HAP-1 (cell line): ENCODE measurements around the gene SOAT2.
A peak's percentile ranks its signal among the peaks of the same experiment; 100 is the strongest.

ENCODE experiments used
- DNase-seq, 2 experiments: peaks; one replicate each; pipeline ENCODE4 v3.0.0-alpha.2; 2016 to 2020; ENCODE audit warnings: low spot score in 2 of 2
- H3K27me3 ChIP-seq: fragments of 250-450 bp; sonication (Bioruptor Pico); 2 replicates; pipeline ENCODE4 v1.5.1; 2020; ENCODE audit warnings: low read depth, mild to moderate bottlenecking, moderate library complexity
- H3K36me3 ChIP-seq: fragments of 250-450 bp; sonication (Bioruptor Pico); replicated peaks from 2 replicates; pipeline ENCODE4 v1.5.1; 2020; ENCODE audit warnings: mild to moderate bottlenecking
- H3K4me1 ChIP-seq: fragments of 250-450 bp; sonication (Bioruptor Pico); 2 replicates; pipeline ENCODE4 v1.5.1; 2020; ENCODE audit warnings: mild to moderate bottlenecking
- H3K4me3 ChIP-seq: fragments of 250-450 bp; sonication (Bioruptor Pico); 2 replicates; pipeline ENCODE4 v1.5.1; 2020; ENCODE audit warnings: mild to moderate bottlenecking, moderate library complexity
- H3K9me3 ChIP-seq: fragments of 250-450 bp; sonication (Bioruptor Pico); 2 replicates; pipeline ENCODE4 v1.5.1; 2020; ENCODE audit warnings: mild to moderate bottlenecking, moderate library complexity
- in situ Hi-C: fragments of 300-500 bp; cut with MboI; formaldehyde crosslinking; loops from 3 replicates; pipeline ENCODE4 v1.14.3; 2020; ENCODE audit warnings: low sequenced_read_pairs, inconsistent platforms, mixed read lengths

The SOAT2 gene

GRCh38 chr12:53115112-53115890 is 12.0 kb downstream of the SOAT2 start:
- in situ Hi-C loops: no loop called here
- Histone ChIP-seq H3K4me3 (no peak overlapping the region), H3K36me3 (no peaks in the 10 kb centered on the region), H3K9me3 (peaks cover 2% of the 10 kb centered on the region; the same call in 1 of the 2 replicates), H3K4me1 (no peaks in the 10 kb centered on the region), H3K27me3 (no peaks in the 10 kb centered on the region; the same call in 1 of the 2 replicates)
- peak in 1 of 2 experiments; percentile 28 for DNase-seq

- H3K36me3 ChIP-seq: no peaks in the 10 kb centered on the region
- H3K27me3 ChIP-seq: no peaks in the 10 kb centered on the region
- in situ Hi-C loops: no loop called here
- H3K9me3 ChIP-seq: no peaks in the 10 kb centered on the region
- H3K4me1 ChIP-seq: no peaks in the 10 kb centered on the region
- no peak overlapping the region for H3K4me3 ChIP-seq
- DNase-seq: no peak
Measured at GRCh38 chr12:53115891-53116648, 12.8 kb downstream of the SOAT2 start.

GRCh38 chr12:53118751-53119300 is 15.5 kb downstream of the SOAT2 start:
- Histone ChIP-seq H3K27me3 (no peaks in the 10 kb centered on the region), H3K9me3 (no peaks in the 10 kb centered on the region), H3K4me1 (no peaks in the 10 kb centered on the region), H3K36me3 (no peaks in the 10 kb centered on the region), H3K4me3 (no peak overlapping the region)
- DNase-seq: no peak
- in situ Hi-C loops: no loop called here

GRCh38 chr12:53120685-53121525 is 17.6 kb downstream of the SOAT2 start:
- H3K9me3 ChIP-seq: no peaks in the 10 kb centered on the region
- in situ Hi-C loops: no loop called here
- H3K36me3 ChIP-seq: no peaks in the 10 kb centered on the region
- no peak for DNase-seq
- no peaks in the 10 kb centered on the region for H3K27me3 ChIP-seq
- H3K4me1 ChIP-seq: no peaks in the 10 kb centered on the region
- no peak overlapping the region for H3K4me3 ChIP-seq

GRCh38 chr12:53122961-53123468 is 19.7 kb downstream of the SOAT2 start:
- no peaks in the 10 kb centered on the region for H3K4me1 ChIP-seq
- no peaks in the 10 kb centered on the region for H3K9me3 ChIP-seq
- no peak overlapping the region for H3K4me3 ChIP-seq
- no peak for DNase-seq
- H3K27me3 ChIP-seq: peaks cover 8% of the 10 kb centered on the region
- in situ Hi-C loops: no loop called here
- no peaks in the 10 kb centered on the region for H3K36me3 ChIP-seq

- Histone ChIP-seq H3K4me3 (no peak overlapping the region), H3K27me3 (peaks cover 8% of the 10 kb centered on the region), H3K9me3 (no peaks in the 10 kb centered on the region), H3K4me1 (no peaks in the 10 kb centered on the region), H3K36me3 (no peaks in the 10 kb centered on the region)
- in situ Hi-C loops: no loop called here
- DNase-seq: no peak
Measured at GRCh38 chr12:53123578-53124351, 20.5 kb downstream of the SOAT2 start.

DNA sequence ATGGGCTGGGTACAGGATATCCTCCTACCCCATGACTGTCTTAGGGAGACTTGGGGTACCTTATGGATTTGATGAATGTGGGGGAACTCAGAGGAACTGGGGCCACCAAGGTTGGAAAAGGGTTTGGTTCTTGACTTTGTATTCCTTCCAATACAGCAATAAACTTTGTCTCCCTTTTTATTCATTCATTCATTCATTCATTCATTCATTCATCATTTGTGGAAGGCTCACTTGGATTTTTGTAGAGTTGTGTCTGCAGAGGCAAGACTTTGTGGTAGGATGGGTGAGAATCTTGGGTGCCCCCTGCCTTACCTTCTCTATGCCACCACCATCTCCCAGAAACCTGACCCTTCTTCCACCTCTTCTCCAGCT is 21.1 kb downstream of the SOAT2 start:
- in situ Hi-C loops: no loop called here
- no peak overlapping the region for H3K4me3 ChIP-seq
- no peaks in the 10 kb centered on the region for H3K36me3 ChIP-seq

DNA sequence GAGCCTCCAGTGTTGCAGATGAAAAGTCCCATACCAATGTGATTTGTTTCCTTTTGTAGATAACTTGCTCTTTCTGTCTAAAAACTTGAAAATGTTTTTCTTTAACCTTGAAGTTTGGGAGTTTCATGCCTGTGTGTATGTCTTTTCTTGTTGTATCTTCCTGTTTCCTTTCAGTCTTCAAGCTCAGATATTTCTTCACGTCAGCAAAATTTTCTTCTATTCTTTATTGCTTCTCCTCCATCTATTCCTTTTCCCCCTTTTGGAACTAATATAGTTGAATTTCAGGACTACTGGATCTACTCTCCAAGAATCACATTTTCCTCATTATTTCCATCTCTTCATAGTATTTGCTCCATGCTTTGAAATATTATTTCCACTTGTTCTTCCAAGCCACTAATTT is 23.9 kb downstream of the SOAT2 start:
- Histone ChIP-seq H3K4me3 (no peak overlapping the region), H3K4me1 (no peaks in the 10 kb centered on the region), H3K9me3 (no peaks in the 10 kb centered on the region), H3K36me3 (no peaks in the 10 kb centered on the region), H3K27me3 (peaks cover 8% of the 10 kb centered on the region)
- no peak for DNase-seq
- in situ Hi-C loops: no loop called here

More for the DNA sequence above, 21.1 kb downstream of the SOAT2 start:
- no peak for DNase-seq
- Histone ChIP-seq H3K9me3 (no peaks in the 10 kb centered on the region), H3K27me3 (peaks cover 8% of the 10 kb centered on the region), H3K4me1 (no peaks in the 10 kb centered on the region)

DNA sequence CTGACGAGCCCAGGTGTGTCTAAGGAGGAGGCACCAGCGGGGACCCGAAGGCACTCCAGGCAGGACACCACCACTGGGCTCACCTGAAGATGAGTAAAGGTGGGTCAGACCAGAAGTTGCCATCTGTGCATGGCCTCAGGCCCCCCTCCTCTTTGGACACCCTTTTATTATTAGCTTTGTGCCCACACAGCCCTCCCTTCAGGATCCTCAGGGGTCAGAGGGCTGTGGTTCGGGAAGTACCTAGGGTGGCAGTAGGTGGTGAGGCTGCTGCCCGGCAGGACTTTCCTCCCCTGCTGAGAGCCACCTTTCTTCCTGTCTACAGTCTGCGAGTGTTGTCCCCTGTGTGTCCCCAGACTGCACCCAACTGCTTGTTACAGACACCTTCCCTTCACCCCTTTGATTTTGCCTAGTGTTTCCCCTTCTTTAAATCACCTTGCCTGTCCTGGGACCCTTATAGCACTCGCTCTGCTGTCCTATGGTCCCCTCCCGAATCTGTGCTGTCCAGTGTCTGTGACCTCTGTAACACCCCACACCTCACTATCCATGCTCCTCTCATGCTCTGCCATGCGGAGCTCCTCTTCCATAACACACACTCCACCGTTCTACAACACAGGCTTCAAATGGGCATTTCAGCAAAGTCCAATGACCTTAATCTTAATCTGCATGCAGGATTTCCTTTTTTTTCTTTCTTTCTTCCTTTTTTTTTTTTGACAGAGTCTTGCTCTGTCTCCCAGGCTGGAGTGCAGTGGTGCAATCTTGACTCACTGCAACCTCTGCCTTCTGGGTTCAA is 25.7 kb downstream of the SOAT2 start:
- Histone ChIP-seq H3K9me3 (no peaks in the 10 kb centered on the region), H3K36me3 (no peaks in the 10 kb centered on the region), H3K4me1 (no peaks in the 10 kb centered on the region), H3K27me3 (peaks cover 8% of the 10 kb centered on the region), H3K4me3 (no peak overlapping the region)
- in situ Hi-C loops: no loop called here
- DNase-seq: no peak

DNA sequence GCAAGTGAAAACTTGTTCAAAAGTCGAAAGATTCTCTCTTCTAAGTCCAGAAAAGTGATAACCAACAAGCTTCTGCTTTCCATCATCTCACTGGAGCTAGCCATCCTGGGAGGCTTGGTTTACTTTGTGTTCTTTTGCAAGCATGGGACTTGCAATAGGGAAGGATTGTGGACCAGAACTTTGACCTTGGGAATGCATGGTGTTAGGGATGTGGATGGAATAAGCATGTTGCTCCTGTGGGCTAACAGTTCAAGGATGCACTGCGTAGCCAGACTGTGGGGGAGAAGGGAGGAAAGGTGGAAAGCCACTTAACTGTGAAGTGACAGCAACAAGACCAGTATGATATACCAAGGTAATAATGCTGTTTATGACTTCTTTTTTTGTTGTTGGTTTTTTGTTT is 28.6 kb downstream of the SOAT2 start:
- H3K4me1 ChIP-seq: no peaks in the 10 kb centered on the region

GRCh38 chr12:53133722-53134121 is 30.4 kb downstream of the SOAT2 start:
- in situ Hi-C loops: no loop called here
- Histone ChIP-seq H3K36me3 (no peaks in the 10 kb centered on the region), H3K27me3 (no peaks in the 10 kb centered on the region; the same call in 1 of the 2 replicates), H3K9me3 (peaks cover 2% of the 10 kb centered on the region; the same call in 1 of the 2 replicates), H3K4me1 (no peaks in the 10 kb centered on the region), H3K4me3 (no peak overlapping the region)
- DNase-seq: no peak

More for the DNA sequence above, 28.6 kb downstream of the SOAT2 start:
- no peak overlapping the region for H3K4me3 ChIP-seq
- peaks cover 8% of the 10 kb centered on the region for H3K27me3 ChIP-seq
- no peak for DNase-seq
- in situ Hi-C loops: no loop called here
- no peaks in the 10 kb centered on the region for H3K9me3 ChIP-seq
- H3K36me3 ChIP-seq: no peaks in the 10 kb centered on the region

DNA sequence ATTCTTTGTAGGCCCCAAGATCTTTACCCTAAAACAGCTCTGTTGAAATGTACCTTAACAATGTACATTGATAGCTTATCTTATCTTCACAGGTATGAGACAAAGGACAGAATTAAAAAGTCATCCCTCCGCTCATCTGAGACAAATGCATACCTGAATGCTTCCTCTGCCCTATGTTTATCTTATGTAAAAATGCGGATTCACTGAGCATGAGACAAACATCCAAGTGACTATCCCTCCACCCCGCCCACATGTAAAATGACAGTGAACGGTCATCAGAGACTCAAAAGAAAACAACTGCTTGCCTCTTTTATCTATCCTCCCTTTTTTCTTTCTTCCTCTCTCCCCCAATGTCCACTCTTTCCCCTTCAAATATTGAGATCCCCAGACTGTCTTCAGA is 40.1 kb downstream of the SOAT2 start:
- no peak for DNase-seq
- H3K36me3 ChIP-seq: no peaks in the 10 kb centered on the region
- H3K9me3 ChIP-seq: peaks cover 5% of the 10 kb centered on the region; the same call in 1 of the 2 replicates
- H3K4me3 ChIP-seq: no peak overlapping the region
- H3K4me1 ChIP-seq: no peaks in the 10 kb centered on the region
- no peaks in the 10 kb centered on the region for H3K27me3 ChIP-seq
- in situ Hi-C loops: no loop called here
